GM21619 (cell line): ENCODE measurements around the gene KLB.
"Not testable (repeated sequence)": the region's sequence is repeated elsewhere in the genome, so short reads cannot be mapped to it uniquely, and the experiment has no call there.

Experiments
- ATAC-seq: cut with Tn5 transposase; IDR thresholded peaks from one replicate; pipeline ENCODE4 v1.9.1; 2021; ENCODE audit not compliant: unreplicated experiment

KLB gene

GRCh38 chr4:39406763-39407583 is at the start of gene KLB:
Gene KLB, plus strand, starts transcription at chr4:39406930. Its CDS starts 20 bp downstream, at chr4:39406950.
- no peak for ATAC-seq

GRCh38 chr4:39357002-39357401 is 49.7 kb upstream of the KLB start:
- no peak for ATAC-seq

- ATAC-seq = peak; percentile 46
Observed at GRCh38 chr4:39360611-39361010, 46.1 kb upstream of the KLB start.

- ATAC-seq = no peak
Observed at GRCh38 chr4:39362827-39363226, 43.9 kb upstream of the KLB start.

GRCh38 chr4:39363773-39364393 is 42.8 kb upstream of the KLB start:
- ATAC-seq = peak; percentile 30

GRCh38 chr4:39365360-39365759 is 41.4 kb upstream of the KLB start:
- no peak for ATAC-seq

GRCh38 chr4:39365830-39366771 is 40.6 kb upstream of the KLB start, which contains the start of gene RFC1:
Gene RFC1, minus strand, starts transcription at chr4:39366362. Its CDS starts 121 bp downstream, at chr4:39366241.
- ATAC-seq = peak; percentile 55

- no peak for ATAC-seq
Observed at GRCh38 chr4:39367166-39367565, 39.6 kb upstream of the KLB start.

- no peak for ATAC-seq
Observed at GRCh38 chr4:39369301-39369700, 37.4 kb upstream of the KLB start.

GRCh38 chr4:39371209-39371608 is 35.5 kb upstream of the KLB start:
- ATAC-seq = not testable (repeated sequence)

- no peak for ATAC-seq
Observed at GRCh38 chr4:39375478-39375877, 31.3 kb upstream of the KLB start.

GRCh38 chr4:39383690-39384089 is 23.0 kb upstream of the KLB start:
- no peak for ATAC-seq

- ATAC-seq = no peak
Observed at GRCh38 chr4:39384563-39384962, 22.2 kb upstream of the KLB start.

GRCh38 chr4:39390603-39391002 is 16.1 kb upstream of the KLB start:
- ATAC-seq = no peak

- no peak for ATAC-seq
Observed at GRCh38 chr4:39394706-39395105, 12.0 kb upstream of the KLB start.

GRCh38 chr4:39401640-39402039 is 5.1 kb upstream of the KLB start:
- not testable (repeated sequence) for ATAC-seq

GRCh38 chr4:39407584-39407885 is 805 bp downstream of the KLB start:
- no peak for ATAC-seq

- no peak for ATAC-seq
Observed at GRCh38 chr4:39410415-39410814, 3.7 kb downstream of the KLB start.

- not testable (repeated sequence) for ATAC-seq
Observed at GRCh38 chr4:39411561-39411960, 4.8 kb downstream of the KLB start.

GRCh38 chr4:39415678-39416283 is 9.1 kb downstream of the KLB start:
- ATAC-seq = no peak

GRCh38 chr4:39422247-39422646 is 15.5 kb downstream of the KLB start:
- ATAC-seq = no peak
